Stimulated activated CD4-positive, alpha-beta T cell treated with anti-CD3 and anti-CD28 coated beads, Interleukin-12 subunit alpha, Interleukin-12 subunit beta, amount 100 ng/mL, for 4 hours (primary cell): ENCODE data around the gene AR.

ENCODE experiments used
- DNase-seq: peaks from one replicate; pipeline ENCODE4 v3.0.0-alpha.2; 2020

AR gene

GRCh38 chrX:67543818-67544217 is at the start of gene AR:
Gene AR, plus strand, starts transcription at chrX:67544021. Its CDS starts 1,126 bp downstream, at chrX:67545147.
- DNase-seq, result no peak

GRCh38 chrX:67500617-67501016 is 43.2 kb upstream of the AR start:
- no peak for DNase-seq

- no peak for DNase-seq
These were observed 40.8 kb upstream of the AR start for GRCh38 chrX:67503004-67503403.

DNA sequence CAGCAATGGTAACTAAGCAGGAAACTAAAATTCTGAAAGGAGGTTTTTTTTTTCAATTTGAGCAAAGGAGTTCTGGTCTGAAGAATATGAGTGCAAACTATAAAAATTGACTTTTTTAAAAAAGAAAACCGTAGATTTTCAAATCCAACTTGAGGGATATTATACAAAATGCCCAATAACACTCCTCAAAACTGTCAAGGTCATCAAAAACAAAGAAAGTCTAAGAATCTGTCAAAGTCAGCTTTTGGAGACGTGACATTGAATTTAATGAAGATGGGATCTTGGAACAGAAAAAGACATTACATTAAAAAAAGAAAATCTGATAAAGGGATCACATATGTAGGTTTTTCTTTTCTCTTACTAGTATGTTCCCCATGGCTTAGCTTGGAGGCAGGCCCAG is 40.4 kb upstream of the AR start:
- DNase-seq, result no peak

DNA sequence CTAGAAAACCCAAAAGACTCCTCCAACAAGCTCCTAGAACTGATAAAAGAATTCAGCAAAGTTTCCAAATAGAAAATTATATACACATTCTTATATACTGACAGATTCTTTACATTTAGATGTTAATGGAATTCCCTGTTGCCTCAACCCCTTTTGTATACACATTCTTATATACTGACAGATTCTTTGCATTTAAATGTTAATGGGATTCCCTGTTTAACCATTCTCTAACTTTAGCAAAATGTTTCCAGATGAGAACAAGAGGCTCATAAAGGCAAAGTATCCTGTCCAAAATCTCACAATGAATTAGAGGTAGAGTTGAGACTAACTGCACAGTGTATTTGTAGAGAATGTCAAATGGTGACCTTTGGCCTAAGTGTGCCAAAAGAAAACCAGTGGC is 23.1 kb upstream of the AR start:
- DNase-seq, result no peak

- no peak for DNase-seq
These were observed 20.7 kb upstream of the AR start for GRCh38 chrX:67523002-67523681.

GRCh38 chrX:67523932-67524331 is 19.9 kb upstream of the AR start:
- DNase-seq, result no peak

DNA sequence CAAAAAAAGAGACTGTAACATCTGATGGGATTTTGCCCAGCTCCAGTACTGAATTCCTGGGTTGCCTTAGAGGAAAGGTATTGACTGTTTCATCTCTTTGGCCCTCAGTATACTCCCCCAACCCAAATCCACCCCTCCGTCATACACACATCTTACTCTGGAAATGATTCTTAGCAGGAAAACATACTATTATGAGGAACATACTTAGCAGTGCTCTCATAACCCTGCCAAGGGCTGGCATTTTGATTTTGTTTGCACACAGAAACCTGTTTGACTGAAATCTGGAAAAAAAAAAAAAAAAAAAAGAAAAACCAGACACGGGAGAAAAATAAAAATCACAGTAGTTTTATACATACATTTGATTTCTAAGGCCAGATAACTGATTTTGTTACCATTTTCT is 19.4 kb upstream of the AR start:
- no peak for DNase-seq

DNA sequence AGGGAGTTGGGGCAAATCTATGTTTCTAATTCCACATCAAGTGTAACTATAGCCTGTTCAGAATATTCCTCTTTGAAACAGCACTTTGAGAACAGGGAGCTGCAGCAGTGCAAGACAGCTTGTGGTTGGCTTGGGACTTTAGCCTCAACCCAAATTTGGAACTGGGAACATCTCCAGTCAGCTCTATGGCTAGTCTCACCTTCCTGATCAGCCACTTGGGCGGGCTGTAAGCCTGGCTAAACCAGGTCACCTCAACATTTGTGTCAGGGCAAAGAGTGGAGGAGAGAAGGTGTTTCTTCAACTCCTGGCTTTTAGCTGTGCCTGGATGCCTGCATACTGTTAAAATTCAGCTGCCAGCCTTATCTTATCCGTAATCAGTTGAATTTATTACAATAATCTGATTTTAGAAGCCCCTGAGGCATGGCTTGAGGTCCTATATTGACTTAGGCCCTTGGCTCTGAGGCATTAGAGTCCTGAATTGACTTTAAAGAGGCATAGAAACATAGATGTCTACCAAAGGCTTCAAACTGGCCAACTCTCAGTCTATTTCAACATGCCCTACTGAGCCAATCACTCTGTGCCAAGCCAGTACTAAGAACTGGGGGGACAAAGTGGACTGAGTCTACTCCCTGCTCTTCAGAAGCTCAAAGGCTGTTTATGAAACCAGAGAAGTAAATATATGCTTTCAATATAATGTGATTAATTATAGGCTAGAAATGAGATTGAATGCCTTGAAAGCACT is 18.7 kb upstream of the AR start:
- no peak for DNase-seq

DNA sequence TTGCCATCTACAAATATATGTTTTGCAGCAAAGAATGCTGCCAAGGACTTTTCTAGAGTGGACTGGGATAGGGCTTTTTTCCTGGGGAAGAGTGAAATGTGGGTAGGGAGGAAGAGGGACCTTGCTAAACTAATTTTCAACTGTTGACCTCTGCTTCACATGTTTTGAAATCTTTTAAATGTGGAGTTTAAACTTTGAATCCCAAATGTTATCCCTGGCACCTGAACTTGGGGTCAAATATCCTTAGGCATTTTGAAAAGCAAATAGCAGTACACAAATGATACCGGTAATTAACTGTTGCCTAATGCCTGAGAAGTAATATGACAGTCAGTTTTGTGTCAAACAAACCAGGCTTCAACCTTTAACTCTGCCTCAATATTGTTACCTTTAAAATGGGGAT is 7.3 kb upstream of the AR start:
- no peak for DNase-seq

GRCh38 chrX:67538383-67538782 is 5.4 kb upstream of the AR start:
- DNase-seq, result no peak

GRCh38 chrX:67544281-67545035 is 637 bp downstream of the AR start:
- no peak for DNase-seq

DNA sequence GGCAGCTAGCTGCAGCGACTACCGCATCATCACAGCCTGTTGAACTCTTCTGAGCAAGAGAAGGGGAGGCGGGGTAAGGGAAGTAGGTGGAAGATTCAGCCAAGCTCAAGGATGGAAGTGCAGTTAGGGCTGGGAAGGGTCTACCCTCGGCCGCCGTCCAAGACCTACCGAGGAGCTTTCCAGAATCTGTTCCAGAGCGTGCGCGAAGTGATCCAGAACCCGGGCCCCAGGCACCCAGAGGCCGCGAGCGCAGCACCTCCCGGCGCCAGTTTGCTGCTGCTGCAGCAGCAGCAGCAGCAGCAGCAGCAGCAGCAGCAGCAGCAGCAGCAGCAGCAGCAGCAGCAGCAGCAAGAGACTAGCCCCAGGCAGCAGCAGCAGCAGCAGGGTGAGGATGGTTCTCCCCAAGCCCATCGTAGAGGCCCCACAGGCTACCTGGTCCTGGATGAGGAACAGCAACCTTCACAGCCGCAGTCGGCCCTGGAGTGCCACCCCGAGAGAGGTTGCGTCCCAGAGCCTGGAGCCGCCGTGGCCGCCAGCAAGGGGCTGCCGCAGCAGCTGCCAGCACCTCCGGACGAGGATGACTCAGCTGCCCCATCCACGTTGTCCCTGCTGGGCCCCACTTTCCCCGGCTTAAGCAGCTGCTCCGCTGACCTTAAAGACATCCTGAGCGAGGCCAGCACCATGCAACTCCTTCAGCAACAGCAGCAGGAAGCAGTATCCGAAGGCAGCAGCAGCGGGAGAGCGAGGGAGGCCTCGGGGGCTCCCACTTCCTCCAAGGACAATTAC is 1.4 kb downstream of the AR start:
- no peak for DNase-seq

DNA sequence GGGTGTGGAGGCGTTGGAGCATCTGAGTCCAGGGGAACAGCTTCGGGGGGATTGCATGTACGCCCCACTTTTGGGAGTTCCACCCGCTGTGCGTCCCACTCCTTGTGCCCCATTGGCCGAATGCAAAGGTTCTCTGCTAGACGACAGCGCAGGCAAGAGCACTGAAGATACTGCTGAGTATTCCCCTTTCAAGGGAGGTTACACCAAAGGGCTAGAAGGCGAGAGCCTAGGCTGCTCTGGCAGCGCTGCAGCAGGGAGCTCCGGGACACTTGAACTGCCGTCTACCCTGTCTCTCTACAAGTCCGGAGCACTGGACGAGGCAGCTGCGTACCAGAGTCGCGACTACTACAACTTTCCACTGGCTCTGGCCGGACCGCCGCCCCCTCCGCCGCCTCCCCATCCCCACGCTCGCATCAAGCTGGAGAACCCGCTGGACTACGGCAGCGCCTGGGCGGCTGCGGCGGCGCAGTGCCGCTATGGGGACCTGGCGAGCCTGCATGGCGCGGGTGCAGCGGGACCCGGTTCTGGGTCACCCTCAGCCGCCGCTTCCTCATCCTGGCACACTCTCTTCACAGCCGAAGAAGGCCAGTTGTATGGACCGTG is 2.2 kb downstream of the AR start:
- no peak for DNase-seq

DNA sequence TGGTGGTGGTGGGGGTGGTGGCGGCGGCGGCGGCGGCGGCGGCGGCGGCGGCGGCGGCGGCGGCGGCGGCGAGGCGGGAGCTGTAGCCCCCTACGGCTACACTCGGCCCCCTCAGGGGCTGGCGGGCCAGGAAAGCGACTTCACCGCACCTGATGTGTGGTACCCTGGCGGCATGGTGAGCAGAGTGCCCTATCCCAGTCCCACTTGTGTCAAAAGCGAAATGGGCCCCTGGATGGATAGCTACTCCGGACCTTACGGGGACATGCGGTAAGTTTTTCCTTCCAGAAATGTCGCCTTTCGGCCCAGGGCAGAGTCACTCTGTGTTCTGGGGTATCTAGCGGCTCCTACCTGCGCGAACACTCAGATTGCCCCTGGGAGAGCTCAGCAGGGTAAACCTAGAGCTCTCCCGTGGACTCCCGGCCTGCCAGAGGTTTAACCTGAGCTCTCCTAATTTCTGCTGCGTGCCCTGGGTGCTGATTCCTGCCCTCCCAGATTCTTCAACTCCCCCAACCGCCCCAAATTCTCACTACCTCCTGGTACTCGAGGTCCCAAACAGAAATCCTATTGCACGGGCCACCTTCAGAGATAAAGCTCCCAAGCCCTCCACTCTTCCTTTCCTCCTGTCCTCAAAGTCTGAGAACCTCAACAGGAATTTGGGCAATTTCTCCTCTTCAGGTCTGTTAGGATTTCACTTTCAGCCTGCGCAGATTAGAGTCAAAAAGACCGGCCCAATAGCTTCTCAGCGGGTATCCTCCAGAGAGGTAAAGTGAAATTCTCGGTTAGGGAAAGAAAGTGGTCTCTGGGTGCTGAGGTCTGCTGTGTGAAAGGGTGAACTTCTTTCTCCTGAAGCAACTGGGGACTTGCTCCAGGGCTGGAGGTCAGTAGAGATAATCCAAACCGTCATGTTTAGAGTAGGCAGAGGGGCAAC is 2.9 kb downstream of the AR start:
- DNase-seq, result no peak

DNA sequence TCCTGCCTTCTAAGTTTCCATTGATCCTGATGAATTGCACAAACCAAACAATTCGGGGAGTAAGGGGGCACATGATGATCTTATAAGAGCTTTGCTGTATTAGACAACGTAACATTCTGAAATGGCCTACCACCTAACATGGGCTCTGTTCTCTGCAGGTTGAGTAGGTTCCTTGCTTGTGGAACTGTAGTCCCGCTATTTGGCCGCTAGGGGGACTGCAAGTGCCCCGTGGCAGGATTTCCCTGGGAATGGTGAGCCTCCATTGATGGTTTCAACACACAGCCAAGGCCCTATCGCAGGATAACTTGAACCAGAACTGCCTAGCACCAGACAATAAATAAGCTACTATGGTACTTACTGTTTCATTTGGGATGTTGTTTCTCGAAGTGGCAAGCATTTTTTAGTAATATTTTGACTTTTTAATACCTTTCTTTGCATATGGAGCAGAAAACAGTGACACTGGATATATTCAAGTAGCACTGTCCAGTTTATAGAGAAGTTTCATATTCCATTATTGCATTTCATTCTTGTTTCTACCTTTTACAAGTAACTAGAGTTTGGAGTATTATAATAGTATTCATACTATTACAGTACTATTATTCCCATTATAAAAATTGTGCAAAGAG is 11.9 kb downstream of the AR start:
- DNase-seq, result no peak

- DNase-seq, result no peak
These were observed 14.4 kb downstream of the AR start for GRCh38 chrX:67558267-67558666.

GRCh38 chrX:67563469-67564448 is 19.9 kb downstream of the AR start:
- DNase-seq, result no peak

DNA sequence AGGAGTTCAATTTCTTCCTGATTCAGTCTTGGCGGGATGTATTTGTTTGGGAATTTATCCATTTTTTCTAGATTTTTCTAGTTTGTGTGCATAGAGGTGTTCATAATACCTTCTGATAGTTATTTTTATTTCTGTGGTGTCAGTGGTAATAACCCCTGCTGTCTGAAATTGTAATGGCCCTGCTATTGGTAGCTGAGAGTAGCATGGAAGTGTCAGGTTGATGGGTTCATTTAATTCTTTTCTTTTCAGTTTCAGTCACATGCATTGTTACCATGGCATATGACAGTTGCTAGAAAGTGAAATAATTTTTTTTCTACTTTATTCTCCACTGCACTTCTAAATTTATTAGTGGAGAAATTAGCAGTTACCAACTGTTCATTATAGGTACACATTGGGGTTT is 20.7 kb downstream of the AR start:
- DNase-seq, result no peak

- DNase-seq, result no peak
These were observed 24.9 kb downstream of the AR start for GRCh38 chrX:67568769-67569168.
